ENCODE measurements around the gene ACSM2B. TPM values are rescaled to one million over a fixed set of nuclear protein-coding genes. Genes with fewer than 3 reads are reported as not detected.

Gene ACSM2B
- total and polyA plus RNA-seq, 2 of the 4 experiments (the other 2 are of a cell fraction) = not detected

GRCh38 chr16:20610211-20610891 lies 34.2 kb upstream of the ACSM2B start:
- no peak overlapping the region for H3K27ac ChIP-seq (ENCODE audit: insufficient read depth, low read length)
- CTCF ChIA-PET = no interaction called here

More at GRCh38 chr16:20610211-20610891, 34.2 kb upstream of the ACSM2B start:
- Histone ChIP-seq H4K20me1 (ENCODE audit: insufficient read depth, low read length) (no peaks in the 10 kb centered on the region), H2AK5ac (ENCODE audit: low read depth, low read length) (no peak overlapping the region), H2BK20ac (ENCODE audit: low read depth, low read length) (no peak overlapping the region), H3K4ac (ENCODE audit: low read depth, low read length) (no peak overlapping the region), H3K23ac (ENCODE audit: low read depth, low read length) (no peak overlapping the region), H3K56ac (ENCODE audit: extremely low read depth, insufficient read depth, low read length) (no peak overlapping the region), H2BK15ac (ENCODE audit: low read depth, low read length) (no peak overlapping the region), H2AFZ (replicated peaks; ENCODE audit: low read length, poor library complexity) (no peak overlapping the region), H3K18ac (ENCODE audit: low read depth, low read length) (no peak overlapping the region), H3K9me1 (ENCODE audit: insufficient read depth, low read length) (no peaks in the 10 kb centered on the region), H3K9ac (ENCODE audit: low read depth, low read length) (no peak overlapping the region), H2BK5ac (ENCODE audit: low read depth, low read length, poor library complexity, severe bottlenecking) (no peak overlapping the region), H2BK120ac (ENCODE audit: low read depth, low read length) (no peak overlapping the region), H4K5ac (ENCODE audit: low read depth, low read length) (no peak overlapping the region), H3K14ac (replicated peaks; ENCODE audit: low read depth, low read length) (no peak overlapping the region), H3K9me3 (ENCODE audit: control insufficient read depth, insufficient read depth, low read length) (peaks cover 45% of the 10 kb centered on the region), H4K91ac (ENCODE audit: insufficient read depth, low read depth, low read length) (no peak overlapping the region), H3K4me1 (ENCODE audit: control insufficient read depth, insufficient read depth, low read length) (no peaks in the 10 kb centered on the region), H4K8ac (ENCODE audit: low read depth in 2 of 2, low read length in 2 of 2) (no peak overlapping the region), H3K4me3 (ENCODE audit: insufficient read depth, low read depth, low read length) (no peak overlapping the region), H3K4me2 (ENCODE audit: low read depth, low read length) (no peak overlapping the region), H3K79me1 (ENCODE audit: low read depth in 1 of 2, low read length in 2 of 2) (no peaks in the 10 kb centered on the region), H2AK9ac (replicated peaks; ENCODE audit: low read depth, low read length, poor library complexity) (no peak overlapping the region), H3K36me3 (ENCODE audit: control insufficient read depth, insufficient read depth, low read length) (no peaks in the 10 kb centered on the region), H3K27me3 (ENCODE audit: control insufficient read depth, insufficient read depth, low read length) (no peaks in the 10 kb centered on the region)
- no TSS peak for BruUV-seq (replicated peaks)
- DNase-seq (no peak), ATAC-seq (ENCODE audit: low read depth) (no peak)
- TF ChIP-seq MAZ (IDR thresholded peaks at IDR 0.05; ENCODE audit: borderline replicate concordance, low read depth, low read length) = no peak
- TF ChIP-seq ELK1 (IDR thresholded peaks at IDR 0.05; ENCODE audit: borderline replicate concordance, low read depth, low read length) = no peak
- TF ChIP-seq NFE2L2 (IDR thresholded peaks at IDR 0.05; ENCODE audit: low read depth, low read length) = no peak
- TF ChIP-seq, protein P1, sequence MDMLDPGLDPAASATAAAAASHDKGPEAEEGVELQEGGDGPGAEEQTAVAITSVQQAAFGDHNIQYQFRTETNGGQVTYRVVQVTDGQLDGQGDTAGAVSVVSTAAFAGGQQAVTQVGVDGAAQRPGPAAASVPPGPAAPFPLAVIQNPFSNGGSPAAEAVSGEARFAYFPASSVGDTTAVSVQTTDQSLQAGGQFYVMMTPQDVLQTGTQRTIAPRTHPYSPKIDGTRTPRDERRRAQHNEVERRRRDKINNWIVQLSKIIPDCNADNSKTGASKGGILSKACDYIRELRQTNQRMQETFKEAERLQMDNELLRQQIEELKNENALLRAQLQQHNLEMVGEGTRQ (IDR thresholded peaks at IDR 0.05; ENCODE audit: low read depth, low read length) = no peak
- TF ChIP-seq CTCF (conservative IDR thresholded peaks at IDR 0.05; ENCODE audit: low read depth, low read length) = no peak
- no peak for TF ChIP-seq MAFK (IDR thresholded peaks at IDR 0.05; ENCODE audit: low read depth, low read length)
- TF ChIP-seq SMC3 (IDR thresholded peaks at IDR 0.05; ENCODE audit: low read depth, low read length) = no peak
- no peak for TF ChIP-seq POLR2A (IDR thresholded peaks at IDR 0.05; ENCODE audit: low read depth, low read length)
- in situ Hi-C loops (cut with MboI; ENCODE audit: low sequenced_read_pairs) (no loop called here), dilution Hi-C loops (cut with HindIII; ENCODE audit: low sequenced_read_pairs, unreplicated experiment) (no loop called here), intact Hi-C loops (cut with micrococcal nuclease) (no loop called here)
- 25% methylated on average over 5 of the region's 6 CpGs; no CpG with 5 or more reads in 1 of the 2 experiments for WGBS, 2 experiments (ENCODE audit: extremely low coverage in 2 of 2, insufficient read length in 1 of 2)
- POLR2A ChIA-PET (ENCODE audit: unreplicated experiment) = no interaction called here
